Naive B cell (primary cell): Measurements from ENCODE around the gene TSEN15. TPM values are rescaled to one million over a fixed set of nuclear protein-coding genes. Genes with fewer than 3 reads are reported as not detected.

ENCODE experiments used
- ATAC-seq, 2 donors: fragments of 150-1000 bp; cut with Tn5 transposase; 2 replicates each; pipeline ENCODE4 v1.10.0; 2021; ENCODE audit warnings: low read depth in 2 of 2, mild to moderate bottlenecking in 2 of 2, moderate library complexity in 2 of 2
- DNase-seq: peaks from one replicate; pipeline ENCODE4 v3.0.0; 2022
- H3K27ac Mint-ChIP-seq, 6 donors: one replicate each; pipeline ENCODE4 v1.8.0; 2020 to 2022; ENCODE audit warnings: mild to moderate bottlenecking in 6 of 6, mixed read lengths in 6 of 6, moderate library complexity in 5 of 6, inconsistent platforms in 2 of 6
- H3K27me3 Mint-ChIP-seq, 3 donors: one replicate each; pipeline ENCODE4 v1.8.0; 2021 to 2022; ENCODE audit warnings: mixed read lengths in 3 of 3, mild to moderate bottlenecking in 1 of 3
- H3K36me3 Mint-ChIP-seq, 2 donors: one replicate each; pipeline ENCODE4 v1.8.0; 2020 to 2022; ENCODE audit warnings: mixed read lengths in 2 of 2, inconsistent platforms in 1 of 2, mild to moderate bottlenecking in 1 of 2
- H3K4me1 Mint-ChIP-seq, 3 donors: one replicate each; pipeline ENCODE4 v1.8.0; 2020 to 2022; ENCODE audit warnings: mixed read lengths in 3 of 3, inconsistent platforms in 1 of 3, mild to moderate bottlenecking in 1 of 3, moderate library complexity in 1 of 3
- H3K4me3 Mint-ChIP-seq, 8 donors: one replicate each; pipeline ENCODE4 v1.8.0; 2020 to 2022; ENCODE audit warnings: mild to moderate bottlenecking in 8 of 8, mixed read lengths in 8 of 8, moderate library complexity in 8 of 8, inconsistent platforms in 2 of 8
- H3K9me3 Mint-ChIP-seq, 7 donors: one replicate each; pipeline ENCODE4 v1.8.0; 2020 to 2022; ENCODE audit warnings: mixed read lengths in 7 of 7, mild to moderate bottlenecking in 5 of 7, inconsistent platforms in 2 of 7, moderate library complexity in 1 of 7
- polyA plus RNA-seq, 6 donors: library from polyadenylated mRNA; unstranded; fragments of 300-500 nt; fragmentation: Illumina TruSeq; gene quantifications; one replicate each; pipeline ENCODE4 v1.2.3, GENCODE V29; 2021; ENCODE audit warnings: low read depth in 6 of 6

The TSEN15 gene
- polyA plus RNA-seq, 6 donors from 2014 or later = 34.4 to 61.8 (median 39.9) TPM

DNA sequence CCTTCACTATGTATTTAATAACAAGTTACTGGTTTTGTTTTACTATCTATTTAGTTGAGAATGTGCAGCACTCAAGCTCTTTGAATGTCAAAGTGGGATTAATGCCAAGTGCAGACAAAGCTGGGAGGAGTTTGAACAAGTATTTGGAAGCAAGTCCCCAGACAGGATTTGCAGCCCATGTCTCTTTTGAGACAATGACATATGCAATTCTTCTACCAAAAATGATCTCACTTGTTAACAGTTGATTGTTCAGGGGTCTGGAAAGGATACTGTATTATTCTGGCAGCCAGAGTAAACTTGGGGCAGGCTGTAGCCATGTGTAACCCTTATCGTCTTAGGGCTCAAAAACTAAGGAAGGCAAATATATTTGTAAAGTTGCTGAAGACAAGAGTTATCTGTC is 29.8 kb upstream of the TSEN15 start:
- Mint-ChIP-seq H3K27ac (no peak overlapping the region), H3K27me3 (peaks cover 25 to 42% (median 25%) of the 10 kb centered on the region in 3 donors), H3K9me3 (no peaks in the 10 kb centered on the region), H3K4me1 (no peaks in the 10 kb centered on the region), H3K36me3 (no peaks in the 10 kb centered on the region), H3K4me3 (no peak overlapping the region)
- ATAC-seq (no peak), DNase-seq (no peak)

DNA sequence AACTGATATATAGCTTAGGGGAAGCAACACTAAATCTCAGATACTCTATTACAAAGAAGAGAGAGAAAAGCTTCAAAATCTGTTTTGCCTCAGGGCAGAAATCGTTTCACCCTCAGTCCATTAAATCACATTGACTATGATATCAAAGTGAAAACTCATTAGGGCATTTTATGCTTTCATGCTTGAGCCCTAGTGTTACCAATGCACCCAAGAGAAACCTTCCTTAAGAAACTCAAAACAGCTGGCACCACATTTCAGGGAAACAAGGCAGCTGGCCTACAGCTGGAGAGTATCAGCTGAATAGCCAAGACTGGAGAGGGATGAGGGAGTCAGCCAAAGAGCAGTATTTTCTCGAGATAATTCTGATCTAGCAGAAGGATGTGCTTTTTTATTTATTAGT is 28.9 kb upstream of the TSEN15 start:
- H3K27ac Mint-ChIP-seq = no peak overlapping the region
- no peak for ATAC-seq
- no peaks in the 10 kb centered on the region for H3K9me3 Mint-ChIP-seq
- peaks cover 29 to 45% (median 31%) of the 10 kb centered on the region in 3 donors for H3K27me3 Mint-ChIP-seq
- no peaks in the 10 kb centered on the region for H3K36me3 Mint-ChIP-seq
- no peak overlapping the region for H3K4me3 Mint-ChIP-seq
- no peak for DNase-seq
- no peaks in the 10 kb centered on the region for H3K4me1 Mint-ChIP-seq

DNA sequence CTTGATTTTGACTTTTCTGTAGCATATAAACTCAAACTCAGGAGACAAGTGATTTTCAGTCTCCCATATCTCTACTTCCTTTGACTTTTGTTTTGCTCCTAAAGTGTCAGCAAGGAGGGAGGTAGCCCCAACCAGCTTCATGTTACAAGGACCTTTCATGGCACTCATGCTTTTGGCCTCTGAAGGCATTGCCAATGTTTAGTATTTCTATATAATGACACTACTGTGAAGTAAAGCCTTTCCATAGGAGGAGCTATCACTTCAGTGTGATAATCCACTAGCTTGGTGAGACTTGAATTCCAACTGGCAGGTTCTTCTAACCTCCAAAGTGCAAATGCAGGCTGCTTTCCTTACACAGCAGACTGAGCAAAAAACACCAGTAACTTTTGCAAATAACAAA is 28.4 kb upstream of the TSEN15 start:
- no peaks in the 10 kb centered on the region for H3K9me3 Mint-ChIP-seq
- no peak for DNase-seq
- H3K36me3 Mint-ChIP-seq = no peaks in the 10 kb centered on the region
- no peaks in the 10 kb centered on the region for H3K4me1 Mint-ChIP-seq
- H3K27me3 Mint-ChIP-seq = peaks cover 32 to 49% (median 34%) of the 10 kb centered on the region in 3 donors
- ATAC-seq = no peak
- H3K4me3 Mint-ChIP-seq = no peak overlapping the region
- no peak overlapping the region for H3K27ac Mint-ChIP-seq

DNA sequence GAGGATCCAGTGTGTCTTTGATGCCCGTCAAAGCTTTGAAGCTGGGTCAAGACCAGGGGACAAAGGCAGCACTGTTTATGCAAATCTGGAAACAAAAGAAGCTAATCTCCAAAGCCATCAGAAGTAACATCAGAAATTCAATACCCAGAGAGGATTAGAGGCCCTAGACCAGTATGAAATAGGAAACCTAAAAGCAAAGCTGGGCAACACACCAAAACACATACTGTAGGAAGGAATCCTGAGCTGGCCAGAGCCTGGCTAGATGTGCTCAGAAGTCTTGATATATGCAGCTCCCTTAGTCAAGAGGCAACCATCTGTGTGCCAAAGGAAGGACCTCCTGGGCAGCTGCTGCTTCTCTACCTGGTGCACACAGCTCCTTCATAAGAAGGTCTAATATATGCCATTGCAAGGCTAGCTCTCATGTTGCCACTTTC is 26.3 kb upstream of the TSEN15 start:
- peak overlapping the region in 1 of 8 donors; percentile 71 for H3K4me3 Mint-ChIP-seq
- peaks cover 42 to 54% (median 52%) of the 10 kb centered on the region in 3 donors for H3K27me3 Mint-ChIP-seq
- H3K9me3 Mint-ChIP-seq = no peaks in the 10 kb centered on the region
- no peak overlapping the region for H3K27ac Mint-ChIP-seq
- DNase-seq = no peak
- H3K36me3 Mint-ChIP-seq = no peaks in the 10 kb centered on the region
- no peaks in the 10 kb centered on the region for H3K4me1 Mint-ChIP-seq
- ATAC-seq = no peak

DNA sequence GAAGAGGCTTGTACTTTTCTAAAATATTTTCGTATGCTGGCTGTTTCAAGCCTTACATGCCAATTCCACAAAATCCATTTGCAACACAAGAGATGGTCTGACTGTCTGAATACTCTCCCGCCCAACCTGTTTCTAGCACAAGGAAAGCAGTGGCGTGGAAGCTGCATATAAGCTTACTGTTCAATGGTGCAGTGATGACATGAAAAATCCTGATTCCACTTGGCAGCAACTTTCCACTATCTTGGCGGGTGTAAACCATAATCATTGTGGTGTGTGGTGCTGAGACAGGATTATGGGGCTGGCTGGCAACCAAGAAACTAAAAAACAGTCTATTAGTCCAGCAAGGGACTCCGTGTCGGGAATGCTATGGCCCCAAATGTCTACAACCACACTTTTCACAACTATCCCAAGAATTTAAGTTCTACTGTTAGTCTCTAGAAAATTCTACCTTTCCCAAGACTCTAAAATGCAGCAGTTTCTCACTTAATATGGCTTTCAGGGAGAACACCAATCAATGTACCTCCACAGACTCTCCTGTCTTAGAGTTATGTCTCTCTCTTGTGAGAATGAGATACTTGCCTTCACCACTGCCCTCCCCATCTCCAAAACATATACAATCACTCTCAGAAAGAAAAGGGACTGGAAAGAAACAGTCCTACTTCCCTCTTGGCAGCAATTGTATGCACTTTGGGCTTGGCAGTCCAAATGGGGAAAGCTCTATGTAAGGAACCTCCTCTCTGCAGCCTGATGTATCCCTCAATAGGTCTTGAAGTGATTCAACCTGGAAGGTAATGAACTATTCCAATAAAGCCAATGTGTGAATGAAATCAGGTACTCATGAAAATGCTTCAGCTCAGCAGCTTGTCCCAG is 23.5 kb upstream of the TSEN15 start:
- Mint-ChIP-seq H3K27ac (no peak overlapping the region), H3K27me3 (peaks cover 44 to 65% (median 46%) of the 10 kb centered on the region in 3 donors), H3K4me1 (no peaks in the 10 kb centered on the region), H3K36me3 (no peaks in the 10 kb centered on the region), H3K9me3 (no peaks in the 10 kb centered on the region), H3K4me3 (no peak overlapping the region)
- no peak for ATAC-seq
- no peak for DNase-seq

DNA sequence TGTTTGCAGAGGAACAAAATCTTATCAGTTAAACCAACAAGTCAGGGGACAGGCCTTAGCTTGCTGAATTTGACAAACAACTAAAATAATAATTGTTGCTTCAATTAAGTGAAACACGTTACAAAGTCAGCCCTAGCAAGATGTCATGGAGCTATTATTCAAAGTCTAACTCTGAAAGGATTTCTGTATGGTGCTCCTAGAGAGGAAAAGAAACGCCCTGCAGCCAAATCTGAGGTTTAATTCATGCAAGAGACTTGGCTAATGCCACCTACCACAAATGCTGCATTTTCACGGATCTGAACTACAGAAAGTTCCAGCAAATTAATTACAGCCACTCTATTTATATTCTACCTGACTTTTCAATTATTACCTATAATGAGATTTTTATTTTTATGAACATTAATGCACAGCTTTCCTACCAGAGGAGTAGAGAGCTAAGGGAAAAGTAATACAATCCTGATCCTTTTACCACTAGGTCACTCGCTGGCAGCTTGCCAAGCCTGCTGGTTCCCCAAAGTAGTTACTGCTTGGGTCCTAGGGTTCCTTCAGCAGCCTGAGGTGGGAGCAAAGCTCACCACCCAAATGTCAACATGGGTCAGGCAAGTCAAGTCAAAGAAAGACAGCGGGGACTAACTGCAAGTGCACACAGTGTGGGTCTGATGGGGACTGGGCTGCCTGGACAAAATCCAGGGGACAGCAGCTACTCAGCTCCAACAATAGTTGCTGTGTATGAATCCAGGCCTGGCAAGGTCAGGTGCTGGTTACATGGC is 22.5 kb upstream of the TSEN15 start:
- Mint-ChIP-seq H3K9me3 (no peaks in the 10 kb centered on the region), H3K4me1 (no peaks in the 10 kb centered on the region), H3K27me3 (peaks cover 51 to 75% (median 56%) of the 10 kb centered on the region in 3 donors), H3K36me3 (no peaks in the 10 kb centered on the region), H3K4me3 (no peak overlapping the region), H3K27ac (no peak overlapping the region)
- ATAC-seq (no peak), DNase-seq (no peak)

DNA sequence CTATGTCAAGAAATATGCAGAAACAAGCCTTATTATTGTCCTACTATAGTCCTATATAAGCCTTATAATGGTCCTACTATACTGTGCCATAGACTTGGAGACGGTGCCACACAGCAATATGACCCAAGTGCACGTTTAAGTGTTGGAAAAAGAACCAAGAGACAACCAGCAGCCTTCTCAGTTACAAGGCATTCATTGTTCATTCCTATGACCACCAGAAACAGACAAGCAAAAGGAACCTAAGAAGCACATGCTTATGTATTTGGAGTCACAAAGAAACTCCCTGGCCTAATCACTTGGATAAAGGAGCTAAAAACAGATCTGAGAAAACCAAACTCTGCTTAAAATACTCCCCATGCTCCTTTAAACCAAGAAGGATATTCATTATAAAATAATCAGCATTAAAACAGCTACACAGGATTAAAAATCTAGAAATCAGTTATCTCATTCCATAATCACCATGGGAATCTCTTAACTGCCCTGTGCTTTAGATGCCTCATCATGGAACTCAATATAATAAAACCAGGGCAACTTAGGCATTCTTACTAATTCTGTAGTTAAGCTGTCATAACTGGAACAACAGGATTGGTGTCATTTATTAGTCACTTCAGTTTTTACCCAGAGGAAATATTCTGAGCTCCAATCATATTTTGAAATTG is 21.0 kb upstream of the TSEN15 start:
- no peaks in the 10 kb centered on the region for H3K36me3 Mint-ChIP-seq
- H3K4me1 Mint-ChIP-seq = no peaks in the 10 kb centered on the region
- DNase-seq = no peak
- ATAC-seq = no peak
- no peak overlapping the region for H3K27ac Mint-ChIP-seq
- H3K4me3 Mint-ChIP-seq = no peak overlapping the region
- H3K9me3 Mint-ChIP-seq = no peaks in the 10 kb centered on the region
- H3K27me3 Mint-ChIP-seq = peaks cover 46 to 80% (median 66%) of the 10 kb centered on the region in 3 donors

DNA sequence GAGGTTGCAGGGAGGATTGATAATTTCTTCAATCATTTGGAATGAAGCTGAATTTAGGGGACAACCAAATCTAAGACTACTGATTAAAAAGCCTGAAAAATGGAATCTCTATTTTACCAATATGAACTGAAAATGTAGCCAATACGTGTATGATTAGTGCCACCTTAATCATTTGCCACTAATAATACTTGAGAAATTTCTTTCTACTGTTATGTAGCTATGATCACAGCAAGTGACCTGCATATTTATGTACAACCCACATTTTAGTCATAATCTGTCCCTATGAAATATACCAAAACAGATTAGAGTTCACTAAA is 20.5 kb upstream of the TSEN15 start:
- H3K27ac Mint-ChIP-seq = no peak overlapping the region
- peaks cover 0 to 4% (median 4%) of the 10 kb centered on the region in 3 donors for H3K4me1 Mint-ChIP-seq
- no peaks in the 10 kb centered on the region for H3K36me3 Mint-ChIP-seq
- H3K4me3 Mint-ChIP-seq = no peak overlapping the region
- no peaks in the 10 kb centered on the region for H3K9me3 Mint-ChIP-seq
- H3K27me3 Mint-ChIP-seq = peaks cover 46 to 80% (median 66%) of the 10 kb centered on the region in 3 donors
- ATAC-seq (no peak), DNase-seq (no peak)

DNA sequence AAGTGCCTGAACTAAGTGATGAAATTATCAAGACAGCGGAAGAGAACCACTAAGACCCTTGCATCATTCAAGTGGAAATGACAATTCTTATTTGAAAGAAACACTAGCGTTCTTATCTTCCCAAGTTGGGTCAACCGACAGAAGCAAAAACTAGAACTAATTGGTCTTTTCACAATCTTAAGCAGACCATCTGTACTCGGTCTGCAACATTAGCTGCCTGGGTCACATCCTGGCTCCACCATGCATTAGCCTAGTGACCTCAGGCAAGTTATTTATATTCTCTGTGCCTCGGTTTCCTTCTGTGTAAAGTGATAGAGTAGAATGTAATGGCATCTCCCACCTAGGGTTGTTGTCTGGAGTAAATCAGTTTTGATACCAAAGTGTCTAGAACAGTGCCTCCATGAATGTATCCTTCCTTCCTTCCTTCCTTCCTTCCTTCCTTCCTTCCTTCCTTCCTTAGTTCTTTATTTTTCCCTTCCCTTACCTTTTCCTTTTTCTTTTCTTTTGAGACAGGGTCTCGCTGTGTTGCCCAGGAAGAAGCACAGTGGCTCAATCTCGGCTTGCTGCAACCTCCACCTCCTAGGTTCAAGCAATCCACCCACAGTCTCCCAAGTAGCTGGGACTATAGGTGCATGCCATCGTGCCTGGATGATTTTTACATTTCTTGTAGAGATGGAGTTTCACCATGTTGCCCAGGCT is 20.0 kb upstream of the TSEN15 start:
- no peak for ATAC-seq
- Mint-ChIP-seq H3K36me3 (no peaks in the 10 kb centered on the region), H3K27ac (peak overlapping the region in 1 of 6 donors; percentile 43), H3K4me1 (peaks cover 0 to 8% (median 8%) of the 10 kb centered on the region in 3 donors), H3K27me3 (peaks cover 46 to 79% (median 62%) of the 10 kb centered on the region in 3 donors), H3K4me3 (no peak overlapping the region), H3K9me3 (no peaks in the 10 kb centered on the region)
- DNase-seq = no peak

DNA sequence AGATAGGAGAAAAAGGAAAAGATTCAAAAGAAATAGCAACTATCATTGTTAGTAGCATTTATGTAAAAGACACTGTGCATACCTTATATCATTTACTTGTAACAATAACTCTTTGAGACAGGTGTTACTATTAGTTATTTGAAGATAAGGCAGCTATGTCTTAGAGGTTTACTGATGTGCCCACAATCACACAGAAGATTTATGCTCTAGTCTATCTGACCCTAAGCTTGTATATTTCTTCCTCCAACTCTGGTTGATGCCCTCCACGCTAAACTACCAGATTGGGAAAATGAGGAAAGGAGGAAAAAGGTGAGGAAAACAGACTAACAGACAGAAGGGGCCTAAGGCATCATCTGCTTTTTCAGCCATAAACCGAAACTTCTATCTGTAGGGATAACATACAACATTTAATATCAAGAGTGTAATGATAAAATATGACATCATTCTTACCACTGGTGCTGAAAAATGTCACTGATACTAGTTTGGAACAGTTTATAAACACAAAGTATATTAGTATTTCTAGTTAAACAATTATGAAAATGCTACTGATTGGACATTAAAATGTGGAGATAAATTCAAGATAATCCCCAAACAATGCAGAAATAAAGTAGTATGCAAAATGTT is 19.1 kb upstream of the TSEN15 start:
- no peak overlapping the region for H3K4me3 Mint-ChIP-seq
- H3K27me3 Mint-ChIP-seq = peaks cover 41 to 73% (median 55%) of the 10 kb centered on the region in 3 donors
- H3K9me3 Mint-ChIP-seq = no peaks in the 10 kb centered on the region
- H3K27ac Mint-ChIP-seq = no peak overlapping the region
- H3K36me3 Mint-ChIP-seq = no peaks in the 10 kb centered on the region
- H3K4me1 Mint-ChIP-seq = peaks cover 0 to 8% (median 8%) of the 10 kb centered on the region in 3 donors
- no peak for ATAC-seq
- DNase-seq = no peak

DNA sequence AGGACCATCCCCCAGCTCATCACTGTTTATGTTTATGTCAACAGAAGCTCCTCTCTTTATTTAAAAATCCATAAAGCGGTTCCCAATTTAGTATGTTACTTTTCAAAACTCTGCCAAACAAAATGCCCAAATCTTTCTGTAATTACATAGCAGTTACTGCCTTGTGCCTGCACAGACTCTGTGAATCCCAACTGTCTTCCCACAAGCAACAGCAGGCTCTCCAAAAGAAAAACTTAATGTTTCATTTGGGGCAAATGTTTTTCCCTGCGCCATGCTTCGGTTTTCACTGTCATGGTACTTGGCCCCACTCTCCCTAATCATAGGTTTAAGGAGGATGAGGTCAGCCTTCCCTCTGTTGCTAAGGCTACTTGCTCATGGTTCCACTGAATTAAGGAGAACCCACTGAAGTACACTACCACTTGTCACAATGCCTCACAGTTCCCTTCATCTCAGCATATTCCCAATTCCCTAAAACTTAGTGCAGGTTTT is 18.6 kb upstream of the TSEN15 start:
- no peak overlapping the region for H3K27ac Mint-ChIP-seq
- no peak for DNase-seq
- H3K36me3 Mint-ChIP-seq = no peaks in the 10 kb centered on the region
- no peak overlapping the region for H3K4me3 Mint-ChIP-seq
- no peak for ATAC-seq
- peaks cover 43 to 78% (median 58%) of the 10 kb centered on the region in 3 donors for H3K27me3 Mint-ChIP-seq
- H3K4me1 Mint-ChIP-seq = peaks cover 5 to 13% (median 13%) of the 10 kb centered on the region in 3 donors
- H3K9me3 Mint-ChIP-seq = no peaks in the 10 kb centered on the region

DNA sequence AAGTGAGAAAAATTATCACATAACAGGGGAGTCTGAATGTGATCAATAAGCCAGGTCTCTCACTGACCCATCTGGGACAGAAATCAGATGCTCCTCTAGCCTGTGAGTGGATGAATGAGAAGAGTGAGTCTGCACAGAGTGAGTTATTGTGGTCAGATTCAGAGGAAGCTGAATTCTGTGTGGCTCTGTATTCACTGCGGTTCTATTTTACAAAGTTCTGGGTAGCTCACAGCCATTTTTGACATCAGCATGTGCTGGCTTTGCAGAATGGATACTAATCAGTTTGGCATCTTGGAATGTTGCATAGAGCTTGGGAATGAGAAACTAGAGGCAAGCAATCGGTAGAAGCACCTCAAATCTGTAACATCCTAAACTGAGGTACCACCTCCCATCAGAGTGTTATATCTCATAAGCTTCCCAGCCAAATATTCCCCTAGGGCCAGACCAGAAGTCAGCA is 17.8 kb upstream of the TSEN15 start:
- Mint-ChIP-seq H3K36me3 (peaks cover 0 to 2% of the 10 kb centered on the region in 2 donors), H3K4me3 (no peak overlapping the region), H3K27ac (no peak overlapping the region), H3K9me3 (no peaks in the 10 kb centered on the region), H3K27me3 (peaks cover 44 to 78% (median 57%) of the 10 kb centered on the region in 3 donors), H3K4me1 (peaks cover 7 to 16% (median 14%) of the 10 kb centered on the region in 3 donors)
- DNase-seq (no peak), ATAC-seq (no peak)
